ENCODE data around the gene UAP1L1.

Gene UAP1L1

DNA sequence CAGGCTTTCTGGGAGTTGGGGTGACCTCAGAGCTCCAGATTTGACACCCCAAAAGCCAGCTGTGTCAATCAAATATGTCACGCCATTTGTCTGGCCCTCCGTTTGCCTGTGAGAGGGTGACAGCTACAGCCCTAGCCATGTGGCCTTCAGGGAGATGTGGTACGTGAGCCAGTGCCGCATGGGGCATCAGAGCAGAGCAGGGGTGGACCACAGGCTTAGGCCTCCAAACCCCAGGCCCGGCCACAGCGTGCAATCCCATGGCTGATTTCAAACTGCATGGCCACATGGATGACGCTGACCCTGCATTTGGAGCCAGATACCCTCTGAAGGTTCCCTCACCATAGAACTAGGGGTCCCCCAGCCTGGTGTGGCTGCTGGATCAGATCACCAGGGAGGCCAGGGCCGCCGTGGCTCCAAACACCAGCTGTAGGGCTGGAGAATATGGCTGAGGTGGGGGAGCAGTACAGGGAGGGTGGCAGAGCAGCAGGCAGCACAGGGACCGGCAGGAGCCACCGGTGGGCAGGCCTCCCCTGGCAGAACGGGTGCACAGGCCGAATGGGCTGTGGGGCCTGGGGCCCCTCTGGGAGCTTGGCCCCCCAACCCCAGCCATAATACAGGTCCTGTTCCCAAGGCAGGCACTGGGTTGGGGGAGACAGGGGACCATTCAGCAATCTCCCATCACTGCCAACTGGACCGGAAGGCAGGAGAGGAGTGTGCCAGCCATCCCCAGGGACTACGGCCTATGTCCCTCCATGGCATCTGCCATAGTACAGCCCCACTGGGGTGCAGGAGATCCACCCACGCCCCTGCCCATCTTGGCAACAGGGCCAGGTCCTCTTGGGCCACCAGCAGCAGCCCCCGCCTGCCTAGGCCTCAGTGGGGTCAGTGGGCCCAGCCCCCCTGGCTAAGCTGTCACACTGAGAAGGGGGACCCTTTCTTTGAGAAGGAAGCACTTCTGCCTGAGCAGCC, 8.5 kb upstream of the UAP1L1 start:
- peak overlapping the region; percentile 71 for H3K4me3 ChIP-seq (ENCODE audit: insufficient read length, low read depth)
- H3K9me3 ChIP-seq (ENCODE audit: insufficient read depth, low read length): no peaks in the 10 kb centered on the region
- no peak for TF ChIP-seq YY1 (IDR thresholded peaks at IDR 0.05; ENCODE audit: insufficient read depth, insufficient read length)
- TF ChIP-seq SUZ12 (IDR thresholded peaks at IDR 0.05; ENCODE audit: extremely low read depth, insufficient read depth, insufficient read length): no peak
- no peak for TF ChIP-seq ZNF274 (IDR thresholded peaks at IDR 0.05; ENCODE audit: low read depth, low read length)
- H3K36me3 ChIP-seq (ENCODE audit: insufficient read depth, insufficient read length, low read length): peaks cover 24% of the 10 kb centered on the region
- DNase-seq (ENCODE audit: low read depth, low spot score): no peak
- peaks cover 29% of the 10 kb centered on the region for H3K4me1 ChIP-seq (ENCODE audit: insufficient read depth, insufficient read length)
- peaks cover 13% of the 10 kb centered on the region for H3K27me3 ChIP-seq (ENCODE audit: insufficient read depth, insufficient read length)
- H3K9ac ChIP-seq (ENCODE audit: insufficient read length, low read depth): peak overlapping the region; percentile 90

DNA sequence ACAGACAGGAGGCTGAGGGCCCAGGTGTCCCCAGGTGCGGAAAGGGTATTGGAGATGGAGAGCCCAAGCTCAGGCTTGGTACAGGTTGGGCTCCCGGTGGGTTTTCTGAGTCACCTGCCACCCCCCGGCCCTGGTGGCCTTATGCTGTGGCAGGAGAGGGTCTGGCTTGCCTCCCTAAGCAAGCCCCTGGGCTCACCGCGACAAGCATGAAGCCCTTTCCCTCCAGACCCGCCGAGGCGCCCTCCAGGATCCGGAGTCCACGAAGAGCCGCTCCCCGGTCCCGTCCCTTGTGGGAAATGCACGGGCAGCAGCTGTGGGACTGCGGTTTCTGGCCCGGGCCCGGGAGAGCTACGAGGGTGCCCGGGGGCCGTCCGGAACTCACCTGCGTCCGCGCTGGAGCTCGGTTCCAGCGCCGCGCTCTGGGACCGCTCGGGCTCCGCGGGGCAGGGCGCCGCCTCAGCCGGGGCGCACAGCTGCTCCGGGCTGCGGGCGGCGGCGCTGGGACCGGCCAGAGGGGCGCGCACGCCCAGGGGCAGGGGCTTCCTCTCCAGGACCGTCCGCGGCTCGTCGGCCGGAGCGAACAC, 7.7 kb upstream of the UAP1L1 start:
- Histone ChIP-seq H3K9ac (ENCODE audit: insufficient read length, low read depth) (peak overlapping the region; percentile 90), H3K4me3 (ENCODE audit: insufficient read length, low read depth) (peak overlapping the region; percentile 71), H3K9me3 (ENCODE audit: insufficient read depth, low read length) (no peaks in the 10 kb centered on the region), H3K27me3 (ENCODE audit: insufficient read depth, insufficient read length) (peaks cover 15% of the 10 kb centered on the region), H3K36me3 (ENCODE audit: insufficient read depth, insufficient read length, low read length) (peaks cover 20% of the 10 kb centered on the region), H3K4me1 (ENCODE audit: insufficient read depth, insufficient read length) (peaks cover 27% of the 10 kb centered on the region)
- no peak for DNase-seq (ENCODE audit: low read depth, low spot score)
- no peak for TF ChIP-seq SUZ12 (IDR thresholded peaks at IDR 0.05; ENCODE audit: extremely low read depth, insufficient read depth, insufficient read length)
- TF ChIP-seq YY1 (IDR thresholded peaks at IDR 0.05; ENCODE audit: insufficient read depth, insufficient read length): no peak
- TF ChIP-seq ZNF274 (IDR thresholded peaks at IDR 0.05; ENCODE audit: low read depth, low read length): no peak

DNA sequence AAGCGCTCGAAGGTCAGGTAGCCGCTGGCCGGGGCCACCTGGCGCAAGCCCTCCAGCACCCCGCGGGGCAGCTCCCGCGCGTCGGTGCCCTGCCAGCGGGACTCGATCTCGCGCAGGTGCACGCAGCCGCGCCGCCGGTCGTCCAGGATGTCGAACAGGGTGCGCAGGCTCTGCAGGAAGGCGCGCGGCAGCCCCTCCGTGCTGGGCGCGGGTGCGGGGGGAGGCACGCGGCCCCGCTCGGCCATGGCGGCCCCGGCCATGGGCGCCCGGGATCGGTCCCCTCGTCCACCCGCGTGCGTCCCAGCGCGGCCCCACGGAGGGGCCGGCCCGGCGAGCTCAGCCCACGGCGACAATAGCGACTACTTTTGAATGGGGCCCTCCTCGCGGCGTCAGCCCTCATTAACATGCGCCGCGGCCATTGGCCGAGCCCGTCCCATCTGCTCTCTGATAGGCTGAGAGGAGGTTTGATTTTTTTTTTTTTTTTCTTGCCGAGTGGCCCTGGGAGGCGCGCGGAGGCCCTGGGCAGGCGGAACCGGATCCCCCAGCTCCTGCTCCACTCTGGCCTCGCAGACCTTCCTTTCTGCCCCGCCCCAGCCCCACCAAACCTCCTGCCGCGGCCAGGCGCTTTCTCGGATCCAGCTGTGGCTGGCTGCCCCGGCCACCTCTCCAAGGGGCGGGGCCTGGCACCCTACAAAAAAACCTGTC, 7.0 kb upstream of the UAP1L1 start, which contains the start of gene SAPCD2:
Gene SAPCD2 (minus strand): TSS at position 357 of the 705 bp plus-strand sequence. CDS start 97 bp downstream, at position 260.
- Histone ChIP-seq H3K4me3 (ENCODE audit: insufficient read length, low read depth) (peak within 1 kb of the TSS; percentile 71), H3K27me3 (ENCODE audit: insufficient read depth, insufficient read length) (peaks cover 15% of the 10 kb centered on the region), H3K9me3 (ENCODE audit: insufficient read depth, low read length) (no peaks in the 10 kb centered on the region), H3K36me3 (ENCODE audit: insufficient read depth, insufficient read length, low read length) (peaks cover 13% of the 10 kb centered on the region), H3K4me1 (ENCODE audit: insufficient read depth, insufficient read length) (peaks cover 30% of the 10 kb centered on the region), H3K9ac (ENCODE audit: insufficient read length, low read depth) (peak within 1 kb of the TSS; percentile 90)
- peak; percentile 80 for DNase-seq (ENCODE audit: low read depth, low spot score)
- TF ChIP-seq SUZ12 (IDR thresholded peaks at IDR 0.05; ENCODE audit: extremely low read depth, insufficient read depth, insufficient read length) (no peak), ZNF274 (IDR thresholded peaks at IDR 0.05; ENCODE audit: low read depth, low read length) (no peak), YY1 (IDR thresholded peaks at IDR 0.05; ENCODE audit: insufficient read depth, insufficient read length) (no peak)

DNA sequence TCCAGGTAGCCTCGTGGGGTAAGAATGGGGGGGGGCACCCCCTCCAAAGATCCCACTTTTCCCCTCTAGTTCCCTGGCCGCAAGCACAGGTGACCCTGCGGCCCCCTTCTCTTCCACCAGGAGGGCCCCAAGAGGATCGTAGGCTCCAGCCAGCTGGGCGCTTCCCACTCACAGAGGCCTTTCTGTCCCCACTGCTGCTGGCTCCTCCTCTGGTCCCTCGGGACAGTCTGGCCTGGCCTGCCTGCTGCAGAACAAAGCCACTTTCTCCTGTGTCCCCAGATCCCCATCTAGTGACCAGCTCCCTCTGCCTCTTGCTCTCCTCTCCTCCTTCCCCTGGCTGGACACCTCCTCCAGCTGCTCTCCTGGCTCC, 6.4 kb upstream of the UAP1L1 start:
- H3K9ac ChIP-seq (ENCODE audit: insufficient read length, low read depth): peak overlapping the region; percentile 78
- H3K4me3 ChIP-seq (ENCODE audit: insufficient read length, low read depth): peak overlapping the region; percentile 16
- H3K4me1 ChIP-seq (ENCODE audit: insufficient read depth, insufficient read length): peaks cover 30% of the 10 kb centered on the region
- no peaks in the 10 kb centered on the region for H3K9me3 ChIP-seq (ENCODE audit: insufficient read depth, low read length)
- no peak for DNase-seq (ENCODE audit: low read depth, low spot score)
- TF ChIP-seq YY1 (IDR thresholded peaks at IDR 0.05; ENCODE audit: insufficient read depth, insufficient read length): no peak
- TF ChIP-seq SUZ12 (IDR thresholded peaks at IDR 0.05; ENCODE audit: extremely low read depth, insufficient read depth, insufficient read length): no peak
- TF ChIP-seq ZNF274 (IDR thresholded peaks at IDR 0.05; ENCODE audit: low read depth, low read length): no peak
- peaks cover 15% of the 10 kb centered on the region for H3K27me3 ChIP-seq (ENCODE audit: insufficient read depth, insufficient read length)
- H3K36me3 ChIP-seq (ENCODE audit: insufficient read depth, insufficient read length, low read length): peaks cover 8% of the 10 kb centered on the region

DNA sequence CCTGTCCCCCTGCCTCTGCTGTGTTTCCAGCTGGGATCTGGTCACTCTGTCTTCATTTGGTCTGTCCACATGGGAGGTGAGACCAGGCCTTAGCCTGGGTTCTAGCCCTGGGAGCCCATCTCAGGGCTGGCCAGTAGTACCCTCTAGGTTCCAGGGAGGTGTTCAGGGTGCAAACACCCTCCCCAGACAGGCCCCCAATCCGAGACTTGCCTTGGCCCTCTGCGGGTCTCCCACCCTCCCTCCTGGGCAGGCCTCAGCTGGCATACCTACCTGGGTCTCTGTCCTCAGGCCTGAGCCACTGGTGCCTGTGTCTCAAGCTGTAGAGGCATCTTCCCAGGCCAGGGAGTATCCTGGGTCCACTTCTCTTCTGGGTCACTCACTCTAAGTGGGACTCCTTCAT, 6.0 kb upstream of the UAP1L1 start:
- peaks cover 30% of the 10 kb centered on the region for H3K4me1 ChIP-seq (ENCODE audit: insufficient read depth, insufficient read length)
- H3K27me3 ChIP-seq (ENCODE audit: insufficient read depth, insufficient read length): peaks cover 15% of the 10 kb centered on the region
- H3K9me3 ChIP-seq (ENCODE audit: insufficient read depth, low read length): no peaks in the 10 kb centered on the region
- peaks cover 4% of the 10 kb centered on the region for H3K36me3 ChIP-seq (ENCODE audit: insufficient read depth, insufficient read length, low read length)
- H3K9ac ChIP-seq (ENCODE audit: insufficient read length, low read depth): peak overlapping the region; percentile 78
- peak overlapping the region; percentile 16 for H3K4me3 ChIP-seq (ENCODE audit: insufficient read length, low read depth)
- TF ChIP-seq YY1 (IDR thresholded peaks at IDR 0.05; ENCODE audit: insufficient read depth, insufficient read length) (no peak), SUZ12 (IDR thresholded peaks at IDR 0.05; ENCODE audit: extremely low read depth, insufficient read depth, insufficient read length) (no peak)
- DNase-seq (ENCODE audit: low read depth, low spot score): no peak

DNA sequence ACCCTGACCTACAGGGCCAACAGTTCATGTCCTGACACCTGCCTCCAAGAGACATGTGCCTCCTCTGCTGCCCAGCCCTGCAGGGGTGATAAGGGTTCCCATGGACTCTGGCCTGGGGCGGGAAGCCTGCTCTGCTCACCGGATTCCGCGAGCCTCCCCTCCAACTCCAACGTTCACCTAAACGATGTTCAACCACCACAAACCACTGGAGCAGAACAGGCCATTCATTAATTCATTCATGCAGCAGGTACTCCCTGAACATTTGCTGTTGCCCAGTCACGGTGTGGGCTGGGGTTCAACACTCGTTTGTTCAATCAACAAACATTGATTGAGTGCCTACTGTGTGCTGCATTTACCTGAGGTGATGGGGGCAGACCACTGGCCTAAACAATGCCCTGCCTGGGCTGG, 3.3 kb upstream of the UAP1L1 start:
- no peak for TF ChIP-seq SUZ12 (IDR thresholded peaks at IDR 0.05; ENCODE audit: extremely low read depth, insufficient read depth, insufficient read length)
- TF ChIP-seq ZNF274 (IDR thresholded peaks at IDR 0.05; ENCODE audit: low read depth, low read length): no peak
- no peak for TF ChIP-seq YY1 (IDR thresholded peaks at IDR 0.05; ENCODE audit: insufficient read depth, insufficient read length)
- Histone ChIP-seq H3K36me3 (ENCODE audit: insufficient read depth, insufficient read length, low read length) (no peaks in the 10 kb centered on the region), H3K27me3 (ENCODE audit: insufficient read depth, insufficient read length) (peaks cover 19% of the 10 kb centered on the region), H3K4me3 (ENCODE audit: insufficient read length, low read depth) (no peak overlapping the region), H3K4me1 (ENCODE audit: insufficient read depth, insufficient read length) (peaks cover 20% of the 10 kb centered on the region), H3K9me3 (ENCODE audit: insufficient read depth, low read length) (no peaks in the 10 kb centered on the region), H3K9ac (ENCODE audit: insufficient read length, low read depth) (no peak overlapping the region)
- no peak for DNase-seq (ENCODE audit: low read depth, low spot score)

All from NT2/D1 (cell line).